HG02973 (cell line): ENCODE measurements around the gene NBL1.

Source experiments
- ATAC-seq: cut with Tn5 transposase; IDR thresholded peaks from one replicate; pipeline ENCODE4 v1.9.1; 2021; ENCODE audit warnings: moderate library complexity; ENCODE audit not compliant: unreplicated experiment

Gene NBL1

GRCh38 chr1:19695772-19696171, 51.7 kb downstream of the NBL1 start:
- ATAC-seq = no peak

GRCh38 chr1:19696820-19697219, 52.7 kb downstream of the NBL1 start:
- no peak for ATAC-seq

GRCh38 chr1:19698181-19698580, 54.1 kb downstream of the NBL1 start:
- no peak for ATAC-seq

GRCh38 chr1:19700079-19700777, 56.1 kb downstream of the NBL1 start:
- no peak for ATAC-seq

GRCh38 chr1:19703280-19703679, 59.2 kb downstream of the NBL1 start:
- no peak for ATAC-seq

GRCh38 chr1:19704247-19705113, 60.4 kb downstream of the NBL1 start:
- ATAC-seq = no peak

GRCh38 chr1:19705464-19705863, 61.4 kb downstream of the NBL1 start:
- no peak for ATAC-seq

GRCh38 chr1:19706136-19706535, 62.0 kb downstream of the NBL1 start:
- no peak for ATAC-seq
